Tibial nerve (tissue), 4 donors: ENCODE results near the gene TEKT5. TPM values are rescaled to one million over a fixed set of nuclear protein-coding genes. Genes with fewer than 3 reads are reported as not detected.

ENCODE experiments used
- DNase-seq, 2 donors: peaks; one replicate each; pipeline ENCODE4 v3.0.0-alpha.2; 2019; ENCODE audit warnings: low spot score in 2 of 2
- H3K27ac ChIP-seq, 4 donors: fragments of 200-600 bp; sonication (generic) in 3 of 4; one replicate each; pipeline ENCODE4 v1.5.1; 2017 to 2019; ENCODE audit warnings: mild to moderate bottlenecking in 1 of 4
- H3K27me3 ChIP-seq, 2 donors: fragments of 200-600 bp; sonication (generic) in 1 of 2; one replicate each; pipeline versions ENCODE4 v1.5.1 to v1.6.0; 2017 to 2019
- H3K36me3 ChIP-seq, 3 donors: fragments of 200-600 bp; sonication (generic); one replicate each; pipeline ENCODE4 v1.5.1; 2018 to 2019
- H3K4me1 ChIP-seq, 4 donors: fragments of 200-600 bp; sonication (generic) in 3 of 4; one replicate each; pipeline ENCODE4 v1.5.1; 2017 to 2019
- H3K4me3 ChIP-seq, 4 donors: fragments of 200-600 bp; sonication (generic) in 3 of 4; one replicate each; pipeline ENCODE4 v1.5.1; 2017 to 2019; ENCODE audit warnings: mild to moderate bottlenecking in 1 of 4, moderate library complexity in 1 of 4
- H3K9me3 ChIP-seq, 4 donors: fragments of 200-600 bp; sonication (generic) in 3 of 4; one replicate each; pipeline ENCODE4 v1.5.1; 2017 to 2019
- CTCF ChIP-seq, 5 experiments: fragments of 200-600 bp in 3 of 5; fragments of 450-650 bp in 2 of 5; sonication (generic) in 3 of 5; IDR thresholded peaks; one replicate each; pipeline ENCODE4 v1.5.1; 2016 to 2019; ENCODE audit warnings: antibody characterized with exemption in 5 of 5, mild to moderate bottlenecking in 3 of 5, moderate library complexity in 2 of 5
- EP300 ChIP-seq, 2 donors: sonication (generic); formaldehyde crosslinking; IDR thresholded peaks; one replicate each; pipeline ENCODE4 v1.6.1; 2017; ENCODE audit warnings: antibody characterized with exemption in 2 of 2, mild to moderate bottlenecking in 1 of 2
- POLR2A ChIP-seq, 2 donors: fragments of 450-650 bp; IDR thresholded peaks; one replicate each; pipeline ENCODE4 v1.6.1; 2017; ENCODE audit warnings: antibody characterized with exemption in 2 of 2, mild to moderate bottlenecking in 2 of 2, moderate library complexity in 2 of 2
- WGBS, 2 donors: methylation state at CpG; one replicate each; pipeline ENCODE4 v1.1.5; 2018; 5-methylcytosine and 5-hydroxymethylcytosine counted together
- total RNA-seq, 4 donors: library from RNA; depleted of rRNA; stranded (reverse); fragments of >200 nt; gene quantifications; one replicate each; pipeline ENCODE4 v1.1.0, GENCODE V29; 2016

TEKT5 gene
- total RNA-seq, 4 donors from 2014 or later: not detected

- Histone ChIP-seq H3K27ac (no peak overlapping the region), H3K36me3 (no peaks in the 10 kb centered on the region), H3K27me3 (no peaks in the 10 kb centered on the region), H3K4me3 (no peak overlapping the region), H3K4me1 (no peaks in the 10 kb centered on the region), H3K9me3 (no peaks in the 10 kb centered on the region)
- TF ChIP-seq EP300 (IDR thresholded peaks at IDR 0.05) (no peak), CTCF (IDR thresholded peaks at IDR 0.05) (no peak), POLR2A (IDR thresholded peaks at IDR 0.05) (no peak)
- no peak for DNase-seq
- 46 to 72% methylated on average over 2 of the region's 2 CpGs for WGBS, 2 donors
These were observed 107.1 kb downstream of the TEKT5 start for GRCh38 chr16:10587622-10588021.

DNA sequence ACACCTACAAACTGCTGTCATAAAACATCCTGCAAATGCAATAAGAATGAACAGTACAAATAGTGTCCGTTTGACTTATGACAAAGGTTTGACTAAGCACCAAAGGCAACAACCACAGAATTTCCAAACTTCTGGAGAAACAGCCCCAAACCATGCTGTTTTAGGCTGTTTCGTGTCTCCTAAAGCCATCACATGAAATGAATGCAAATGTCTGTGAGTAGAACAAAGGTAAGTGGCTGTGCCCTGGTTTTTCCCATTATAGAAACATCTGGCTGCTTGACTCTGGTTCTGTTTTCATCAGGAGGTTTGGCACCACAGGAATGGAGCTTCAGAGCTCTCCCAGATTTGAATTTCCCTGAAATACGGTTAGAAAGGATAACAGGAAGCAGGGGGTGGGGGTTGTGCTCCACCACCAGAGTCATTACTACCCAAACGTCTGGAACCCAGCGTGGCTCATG, 109.7 kb downstream of the TEKT5 start:
- Histone ChIP-seq H3K27me3 (no peaks in the 10 kb centered on the region), H3K9me3 (no peaks in the 10 kb centered on the region), H3K36me3 (no peaks in the 10 kb centered on the region), H3K4me1 (peaks cover 0 to 11% (median 0%) of the 10 kb centered on the region in 4 donors), H3K27ac (no peak overlapping the region), H3K4me3 (no peak overlapping the region)
- WGBS, 2 donors: 46 to 47% methylated on average over 5 of the region's 5 CpGs
- TF ChIP-seq EP300 (IDR thresholded peaks at IDR 0.05): no peak
- TF ChIP-seq CTCF (IDR thresholded peaks at IDR 0.05): no peak
- TF ChIP-seq POLR2A (IDR thresholded peaks at IDR 0.05): no peak
- DNase-seq: no peak

GRCh38 chr16:10583269-10583668, 111.5 kb downstream of the TEKT5 start:
- H3K27ac ChIP-seq: no peak overlapping the region
- WGBS, 2 donors: 93 to 96% methylated on average over 4 of the region's 4 CpGs
- H3K27me3 ChIP-seq: no peaks in the 10 kb centered on the region
- no peak for TF ChIP-seq EP300 (IDR thresholded peaks at IDR 0.05)
- TF ChIP-seq CTCF (IDR thresholded peaks at IDR 0.05): no peak
- no peak for TF ChIP-seq POLR2A (IDR thresholded peaks at IDR 0.05)
- no peak for DNase-seq
- H3K4me3 ChIP-seq: no peak overlapping the region
- peaks cover 0 to 26% (median 9%) of the 10 kb centered on the region in 4 donors for H3K4me1 ChIP-seq
- H3K36me3 ChIP-seq: no peaks in the 10 kb centered on the region
- no peaks in the 10 kb centered on the region for H3K9me3 ChIP-seq

GRCh38 chr16:10581507-10581906, 113.2 kb downstream of the TEKT5 start:
- no peak overlapping the region for H3K4me3 ChIP-seq
- 22 to 27% methylated on average over 2 of the region's 2 CpGs for WGBS, 2 donors
- H3K36me3 ChIP-seq: no peaks in the 10 kb centered on the region
- H3K27ac ChIP-seq: peak overlapping the region; percentile 84 to 95 (median 94)
- no peak for TF ChIP-seq CTCF (IDR thresholded peaks at IDR 0.05)
- TF ChIP-seq EP300 (IDR thresholded peaks at IDR 0.05): no peak
- no peak for TF ChIP-seq POLR2A (IDR thresholded peaks at IDR 0.05)
- no peaks in the 10 kb centered on the region for H3K27me3 ChIP-seq
- H3K4me1 ChIP-seq: peaks cover 0 to 43% (median 25%) of the 10 kb centered on the region in 4 donors
- DNase-seq: no peak
- no peaks in the 10 kb centered on the region for H3K9me3 ChIP-seq

- Histone ChIP-seq H3K27ac (peak overlapping the region; percentile 84 to 95 (median 94)), H3K4me3 (peak overlapping the region; percentile 48 to 77 (median 72)), H3K4me1 (peaks cover 0 to 50% (median 31%) of the 10 kb centered on the region in 4 donors), H3K36me3 (no peaks in the 10 kb centered on the region), H3K27me3 (no peaks in the 10 kb centered on the region), H3K9me3 (no peaks in the 10 kb centered on the region)
- DNase-seq: no peak
- 21 to 22% methylated on average over 7 of the region's 7 CpGs for WGBS, 2 donors
- TF ChIP-seq EP300 (IDR thresholded peaks at IDR 0.05) (no peak), POLR2A (IDR thresholded peaks at IDR 0.05) (no peak), CTCF (IDR thresholded peaks at IDR 0.05) (no peak)
These were observed 113.9 kb downstream of the TEKT5 start for GRCh38 chr16:10580883-10581247.
